Esophagus muscularis mucosa (tissue), 4 donors: ENCODE measurements around the gene MAPK13. TPM values are rescaled to one million over a fixed set of nuclear protein-coding genes. Genes with fewer than 3 reads are reported as not detected.
"Not testable (repeated sequence)": the region's sequence is repeated elsewhere in the genome, so short reads cannot be mapped to it uniquely, and the experiment has no call there.

Experiments
- DNase-seq: peaks from one replicate; pipeline ENCODE4 v3.0.0-alpha.2; 2017; ENCODE audit errors: extremely low spot score
- H3K27ac ChIP-seq, 4 donors: fragments of 200-600 bp; sonication (generic); replicated peaks in 1 of 4; 1 replicate in 3 of 4; 2 replicates in 1 of 4; pipeline ENCODE4 v1.5.1; 2016 to 2019; ENCODE audit warnings: mild to moderate bottlenecking in 1 of 4
- H3K27me3 ChIP-seq, 4 donors: fragments of 200-600 bp; sonication (generic); one replicate each; pipeline versions ENCODE4 v1.5.1 to v1.6.0; 2016 to 2019
- H3K36me3 ChIP-seq, 4 donors: fragments of 200-600 bp; sonication (generic); one replicate each; pipeline ENCODE4 v1.5.1; 2016 to 2019
- H3K4me1 ChIP-seq, 4 donors: fragments of 200-600 bp; sonication (generic); one replicate each; pipeline ENCODE4 v1.5.1; 2016 to 2019
- H3K4me3 ChIP-seq, 4 donors: fragments of 200-600 bp; sonication (generic); 1 replicate in 2 of 4; 2 replicates in 2 of 4; pipeline ENCODE4 v1.5.1; 2016 to 2019; ENCODE audit warnings: mild to moderate bottlenecking in 4 of 4, moderate library complexity in 1 of 4
- H3K9me3 ChIP-seq, 4 donors: fragments of 200-600 bp; sonication (generic); 1 replicate in 3 of 4; 2 replicates in 1 of 4; pipeline ENCODE4 v1.5.1; 2016 to 2019
- CTCF ChIP-seq, 3 experiments: fragments of 200-600 bp in 2 of 3; fragments of 450-650 bp in 1 of 3; sonication (generic) in 2 of 3; IDR thresholded peaks; one replicate each; pipeline ENCODE4 v1.5.1; 2017 to 2019; ENCODE audit warnings: antibody characterized with exemption in 3 of 3, mild to moderate bottlenecking in 2 of 3, moderate library complexity in 1 of 3
- EP300 ChIP-seq: sonication (generic); formaldehyde crosslinking; IDR thresholded peaks from one replicate; pipeline ENCODE4 v1.6.1; 2017; ENCODE audit warnings: antibody characterized with exemption
- POLR2A ChIP-seq: fragments of 450-650 bp; IDR thresholded peaks from one replicate; pipeline ENCODE4 v1.6.1; 2017; ENCODE audit warnings: antibody characterized with exemption, moderate library complexity, mild to moderate bottlenecking, low read depth
- POLR2AphosphoS5 ChIP-seq, 2 donors: sonication (generic); formaldehyde crosslinking; IDR thresholded peaks; one replicate each; pipeline ENCODE4 v1.6.1; 2017; ENCODE audit warnings: antibody characterized with exemption in 2 of 2
- WGBS: methylation state at CpG from one replicate; pipeline ENCODE4 v1.1.5; 2018; 5-methylcytosine and 5-hydroxymethylcytosine counted together
- intact Hi-C: fragments of 100-400 bp; cut with DNase I; formaldehyde crosslinking; loops from one replicate; pipeline ENCODE4 v1.15.1; 2023
- total RNA-seq, 4 donors: library from RNA; depleted of rRNA; stranded (reverse); fragments of >200 nt; gene quantifications; one replicate each; pipeline versions ENCODE4 v1.1.0 to v1.2.1, GENCODE V29; 2016

MAPK13 gene
- total RNA-seq, 4 donors from 2014 or later, result 2.1 to 5.0 (median 4.5) TPM

- intact Hi-C loops, result loop anchor here (10.0 kb wide), 1 partner anchor 228 kb away; no protein-coding TSS in a partner anchor
- TF ChIP-seq CTCF (IDR thresholded peaks at IDR 0.05), result no peak
- no peak for TF ChIP-seq EP300
- TF ChIP-seq POLR2AphosphoS5 (IDR thresholded peaks at IDR 0.05), result no peak
- TF ChIP-seq POLR2A, result no peak
- 69% methylated on average over 10 of the region's 10 CpGs for WGBS
- Histone ChIP-seq H3K36me3 (no peaks in the 10 kb centered on the region), H3K27ac (no peak overlapping the region), H3K4me1 (peaks cover 25 to 40% (median 38%) of the 10 kb centered on the region in 4 donors), H3K9me3 (no peaks in the 10 kb centered on the region), H3K27me3 (peaks cover 0 to 52% (median 7%) of the 10 kb centered on the region in 4 donors), H3K4me3 (no peak overlapping the region)
- no peak for DNase-seq
These were observed 3.5 kb upstream of the MAPK13 start for GRCh38 chr6:36126553-36127458.

DNA sequence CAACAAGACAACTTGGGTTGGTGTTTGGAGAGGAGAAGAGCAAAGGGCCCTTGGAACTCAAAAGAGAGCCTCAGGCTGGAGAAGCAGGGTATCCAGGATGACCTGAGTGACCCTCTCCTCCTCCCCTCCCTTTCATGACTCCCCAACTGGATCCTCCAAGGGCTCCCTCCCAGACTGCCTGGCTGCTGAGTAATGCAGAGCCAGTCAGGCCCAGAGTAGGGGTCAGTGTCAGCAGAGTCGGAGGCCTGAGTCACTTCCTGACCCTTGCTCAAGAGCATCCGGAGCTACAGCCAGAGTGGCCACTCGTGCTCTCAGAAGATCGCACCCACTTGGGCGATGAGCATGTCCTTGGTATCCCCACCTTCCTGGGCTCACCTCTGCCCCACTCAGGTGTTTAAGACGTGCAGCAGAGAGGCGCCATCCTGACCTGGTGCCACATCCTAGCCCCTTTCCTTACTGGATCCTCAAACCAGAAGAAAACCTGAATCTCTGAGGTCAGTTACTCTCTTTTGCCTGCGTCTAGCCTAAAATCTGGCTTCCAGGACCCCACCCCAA, 2.8 kb upstream of the MAPK13 start:
- Histone ChIP-seq H3K27me3 (peaks cover 0 to 52% (median 7%) of the 10 kb centered on the region in 4 donors), H3K27ac (no peak overlapping the region), H3K9me3 (no peaks in the 10 kb centered on the region), H3K4me1 (peaks cover 25 to 48% (median 45%) of the 10 kb centered on the region in 4 donors), H3K36me3 (no peaks in the 10 kb centered on the region), H3K4me3 (no peak overlapping the region)
- intact Hi-C loops, result loop anchor here (10.0 kb wide), 1 partner anchor 227 kb away; no protein-coding TSS in a partner anchor
- peak in 1 of 2 donors; percentile 42 for TF ChIP-seq POLR2AphosphoS5 (IDR thresholded peaks at IDR 0.05)
- TF ChIP-seq EP300, result no peak
- no peak for TF ChIP-seq POLR2A
- no peak for TF ChIP-seq CTCF (IDR thresholded peaks at IDR 0.05)
- no peak for DNase-seq
- 95% methylated on average over 4 of the region's 8 CpGs for WGBS

DNA sequence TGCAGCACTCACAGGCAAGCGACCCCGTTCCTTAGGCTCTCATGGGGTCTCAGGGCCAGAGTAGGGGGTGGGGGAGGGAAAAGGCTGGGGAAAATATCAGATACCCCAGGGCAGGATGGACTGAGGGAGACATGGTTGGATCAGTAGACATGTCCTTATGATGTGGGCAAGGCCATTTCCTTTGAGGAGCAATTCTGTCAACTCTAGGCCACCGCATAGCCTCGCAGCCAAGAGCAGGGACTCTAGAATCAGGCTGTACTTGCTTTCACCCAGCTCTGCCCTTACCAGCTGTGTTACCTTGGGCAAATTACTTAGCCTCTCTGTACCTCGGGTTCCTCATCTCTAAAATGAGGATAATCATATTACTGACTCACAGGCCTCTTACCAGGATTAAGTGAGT, 2.2 kb upstream of the MAPK13 start:
- no peak overlapping the region for H3K27ac ChIP-seq
- no peak for TF ChIP-seq EP300
- no peak for TF ChIP-seq POLR2AphosphoS5 (IDR thresholded peaks at IDR 0.05)
- TF ChIP-seq CTCF (IDR thresholded peaks at IDR 0.05), result no peak
- TF ChIP-seq POLR2A, result no peak
- H3K27me3 ChIP-seq, result peaks cover 0 to 52% (median 7%) of the 10 kb centered on the region in 4 donors
- WGBS, result 99% methylated on average over 5 of the region's 5 CpGs
- intact Hi-C loops, result loop anchor here (10.0 kb wide), 1 partner anchor 227 kb away; no protein-coding TSS in a partner anchor
- no peaks in the 10 kb centered on the region for H3K9me3 ChIP-seq
- H3K4me3 ChIP-seq, result no peak overlapping the region
- H3K4me1 ChIP-seq, result peaks cover 25 to 48% (median 45%) of the 10 kb centered on the region in 4 donors
- no peak for DNase-seq
- H3K36me3 ChIP-seq, result no peaks in the 10 kb centered on the region

DNA sequence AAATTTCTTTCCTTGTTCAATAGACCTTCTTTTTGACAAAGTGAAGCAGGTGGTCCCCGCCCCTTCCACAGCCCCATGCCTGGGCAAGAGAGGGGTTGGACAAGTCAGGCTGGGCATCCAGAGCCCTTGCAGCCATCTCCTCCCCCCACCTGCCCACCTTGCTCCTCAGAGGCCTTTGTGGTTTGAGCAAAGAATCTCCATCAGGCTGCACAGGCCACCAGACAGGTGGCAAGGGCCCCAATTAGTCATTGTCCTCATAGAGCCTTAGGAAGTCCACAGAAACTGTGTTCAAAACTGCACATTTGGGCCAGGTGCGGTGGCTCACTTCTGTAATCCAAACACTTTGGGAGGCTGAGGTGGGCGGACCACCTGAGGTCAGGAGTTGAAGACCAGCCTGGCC, 1.5 kb upstream of the MAPK13 start:
- Histone ChIP-seq H3K4me3 (no peak overlapping the region), H3K27me3 (peaks cover 0 to 52% (median 7%) of the 10 kb centered on the region in 4 donors), H3K27ac (no peak overlapping the region), H3K4me1 (peaks cover 20 to 41% (median 39%) of the 10 kb centered on the region in 4 donors), H3K36me3 (no peaks in the 10 kb centered on the region), H3K9me3 (no peaks in the 10 kb centered on the region)
- WGBS, result 93% methylated on average over 3 of the region's 3 CpGs
- intact Hi-C loops, result loop anchor here (10.0 kb wide), 1 partner anchor 226 kb away; no protein-coding TSS in a partner anchor
- TF ChIP-seq CTCF (IDR thresholded peaks at IDR 0.05) (no peak), POLR2A (no peak), POLR2AphosphoS5 (IDR thresholded peaks at IDR 0.05) (no peak), EP300 (no peak)
- no peak for DNase-seq

DNA sequence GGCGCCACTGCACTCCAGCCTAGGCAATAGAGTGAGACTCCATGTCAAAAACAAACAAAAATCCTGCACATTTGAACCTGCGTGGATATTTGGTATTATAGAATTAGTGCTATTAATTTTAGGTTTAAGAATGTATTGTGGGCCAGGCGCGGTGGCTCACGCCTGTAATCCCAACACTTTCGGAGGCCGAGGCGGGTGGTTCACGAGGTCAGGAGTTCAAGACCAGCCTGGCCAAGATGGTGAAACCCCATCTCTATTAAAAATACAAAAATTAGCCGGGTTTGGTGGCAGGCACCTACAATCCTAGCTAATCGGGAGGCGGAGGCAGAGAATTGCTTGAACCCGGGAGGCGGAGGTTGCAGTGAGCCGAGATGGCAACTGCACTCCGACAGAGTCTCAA, 979 bp upstream of the MAPK13 start:
- H3K4me3 ChIP-seq, H3K36me3 ChIP-seq, H3K9me3 ChIP-seq, H3K27ac ChIP-seq, DNase-seq: not testable (repeated sequence)
- H3K27me3 ChIP-seq, result peaks cover 0 to 53% (median 7%) of the 10 kb centered on the region in 4 donors
- intact Hi-C loops, result loop anchor here (10.0 kb wide), 1 partner anchor 225 kb away; no protein-coding TSS in a partner anchor
- H3K4me1 ChIP-seq, result peaks cover 14 to 36% (median 33%) of the 10 kb centered on the region in 4 donors
- WGBS, result 93% methylated on average over 16 of the region's 16 CpGs
